ENCODE measurements around the gene NRG2.

GRCh38 chr5:139962445-139962844 lies 80.7 kb downstream of the NRG2 start:
- TF ChIP-seq CTCF (IDR thresholded peaks at IDR 0.05): no peak
- no peak for TF ChIP-seq SMC3 (IDR thresholded peaks at IDR 0.05; ENCODE audit: low read depth, low read length)
- no peak for TF ChIP-seq EP300 (IDR thresholded peaks at IDR 0.05; ENCODE audit: borderline replicate concordance in 1 of 2, low read depth in 1 of 2, low read length in 1 of 2)
- TF ChIP-seq JUND (IDR thresholded peaks at IDR 0.05): no peak
- TF ChIP-seq NFIC (IDR thresholded peaks at IDR 0.05; ENCODE audit: borderline replicate concordance): no peak
- TF ChIP-seq, protein P1, sequence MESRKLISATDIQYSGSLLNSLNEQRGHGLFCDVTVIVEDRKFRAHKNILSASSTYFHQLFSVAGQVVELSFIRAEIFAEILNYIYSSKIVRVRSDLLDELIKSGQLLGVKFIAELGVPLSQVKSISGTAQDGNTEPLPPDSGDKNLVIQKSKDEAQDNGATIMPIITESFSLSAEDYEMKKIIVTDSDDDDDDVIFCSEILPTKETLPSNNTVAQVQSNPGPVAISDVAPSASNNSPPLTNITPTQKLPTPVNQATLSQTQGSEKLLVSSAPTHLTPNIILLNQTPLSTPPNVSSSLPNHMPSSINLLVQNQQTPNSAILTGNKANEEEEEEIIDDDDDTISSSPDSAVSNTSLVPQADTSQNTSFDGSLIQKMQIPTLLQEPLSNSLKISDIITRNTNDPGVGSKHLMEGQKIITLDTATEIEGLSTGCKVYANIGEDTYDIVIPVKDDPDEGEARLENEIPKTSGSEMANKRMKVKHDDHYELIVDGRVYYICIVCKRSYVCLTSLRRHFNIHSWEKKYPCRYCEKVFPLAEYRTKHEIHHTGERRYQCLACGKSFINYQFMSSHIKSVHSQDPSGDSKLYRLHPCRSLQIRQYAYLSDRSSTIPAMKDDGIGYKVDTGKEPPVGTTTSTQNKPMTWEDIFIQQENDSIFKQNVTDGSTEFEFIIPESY (IDR thresholded peaks at IDR 0.05; ENCODE audit: borderline replicate concordance, low read depth): no peak
- TF ChIP-seq GABPA (IDR thresholded peaks at IDR 0.05; ENCODE audit: low read depth): no peak
